CD4-positive, alpha-beta T cell (primary cell): ENCODE data around the gene SLC22A12. TPM values are rescaled to one million over a fixed set of nuclear protein-coding genes. Genes with fewer than 3 reads are reported as not detected.
"Not testable (repeated sequence)": the region's sequence is repeated elsewhere in the genome, so short reads cannot be mapped to it uniquely, and the experiment has no call there.

Experiments used
- ATAC-seq: fragments of 200-7000 bp; cut with Tn5 transposase; one replicate; pipeline ENCODE4 v1.10.0; 2022; ENCODE audit warnings: mild to moderate bottlenecking; ENCODE audit not compliant: poor library complexity
- CTCF ChIA-PET: fragments of 350-600 bp; sonication (Branson Sonifier 250); formaldehyde crosslinking; loops from one replicate; lab custom pipeline; 2021; ENCODE audit warnings: antibody characterized with exemption, inconsistent platforms; lab: Charles Lee
- POLR2A ChIA-PET: fragments of 350-600 bp; sonication (Branson Sonifier 250); formaldehyde crosslinking; loops from one replicate; lab custom pipeline; 2021; ENCODE audit warnings: antibody characterized with exemption, inconsistent platforms; lab: Charles Lee
- DNase-seq, 14 experiments: peaks; one replicate each; pipeline ENCODE4 v3.0.0-alpha.2; 2013 to 2020; ENCODE audit warnings: mixed read lengths in 2 of 14
- H3K27ac ChIP-seq, 2 donors: one replicate each; pipeline versions ENCODE4 v1.5.1 to v1.7.0; 2013; ENCODE audit warnings: low read length in 2 of 2, low read depth in 1 of 2, mild to moderate bottlenecking in 1 of 2
- H3K27me3 ChIP-seq, 2 experiments: 1 replicate in 1 of 2; 2 replicates in 1 of 2; pipeline versions ENCODE4 v1.6.1 to v1.7.0; 2013; ENCODE audit warnings: low read length in 2 of 2, control low read depth in 1 of 2, mild to moderate bottlenecking in 1 of 2, moderate library complexity in 1 of 2; ENCODE audit not compliant: insufficient read depth in 2 of 2, control insufficient read depth in 1 of 2
- H3K36me3 ChIP-seq: one replicate; pipeline ENCODE4 v1.6.1; 2013; ENCODE audit warnings: low read length, control low read depth; ENCODE audit not compliant: insufficient read depth
- H3K4me1 ChIP-seq: one replicate; pipeline ENCODE4 v1.6.1; 2013; ENCODE audit warnings: low read length, control low read depth; ENCODE audit not compliant: insufficient read depth
- H3K4me3 ChIP-seq: one replicate; pipeline ENCODE4 v1.5.1; 2013; ENCODE audit warnings: mild to moderate bottlenecking, low read length, moderate library complexity
- H3K9me3 ChIP-seq, 2 experiments: 1 replicate in 1 of 2; 2 replicates in 1 of 2; pipeline versions ENCODE4 v1.6.1 to v1.7.0; 2013; ENCODE audit warnings: low read length in 2 of 2, mild to moderate bottlenecking in 2 of 2, control low read depth in 1 of 2, moderate library complexity in 1 of 2; ENCODE audit not compliant: control insufficient read depth in 1 of 2, insufficient read depth in 1 of 2
- H3K27ac Mint-ChIP-seq: one replicate; pipeline ENCODE4 v1.8.0; 2020; ENCODE audit warnings: mixed read lengths
- H3K27me3 Mint-ChIP-seq: one replicate; pipeline ENCODE4 v1.8.0; 2021; ENCODE audit warnings: mixed read lengths
- H3K36me3 Mint-ChIP-seq: one replicate; pipeline ENCODE4 v1.8.0; 2021; ENCODE audit warnings: low read depth, mixed read lengths
- H3K4me1 Mint-ChIP-seq: one replicate; pipeline ENCODE4 v1.8.0; 2021; ENCODE audit warnings: low read depth, mixed read lengths
- H3K4me3 Mint-ChIP-seq: one replicate; pipeline ENCODE4 v1.8.0; 2020; ENCODE audit warnings: mild to moderate bottlenecking, mixed read lengths
- H3K9me3 Mint-ChIP-seq: one replicate; pipeline ENCODE4 v1.8.0; 2020; ENCODE audit warnings: mixed read lengths
- intact Hi-C, 2 experiments: fragments of 100-400 bp; cut with DNase I in 1 of 2; cut with micrococcal nuclease in 1 of 2; formaldehyde crosslinking; loops; one replicate each; pipeline versions ENCODE4 v1.15.1 to v1.9.0; 2023 to 2025; cut with DNase I, micrococcal nuclease
- total RNA-seq, 174 experiments: library from RNA in 2 of 174; stranded (reverse) in 2 of 174; gene quantifications; one replicate each; pipeline ENCODE4 v1.2.3 and lab custom pipeline; 2021 to 2026
- TF ChIP-seq, protein P1 (sequence below): fragments of 200-600 bp; IDR thresholded peaks from one replicate; pipeline ENCODE4 v1.8.0; 2022; ENCODE audit warnings: antibody characterized with exemption, mild to moderate bottlenecking

Gene SLC22A12
- total RNA-seq, 2 experiments from 2014 or later = not detected

DNA sequence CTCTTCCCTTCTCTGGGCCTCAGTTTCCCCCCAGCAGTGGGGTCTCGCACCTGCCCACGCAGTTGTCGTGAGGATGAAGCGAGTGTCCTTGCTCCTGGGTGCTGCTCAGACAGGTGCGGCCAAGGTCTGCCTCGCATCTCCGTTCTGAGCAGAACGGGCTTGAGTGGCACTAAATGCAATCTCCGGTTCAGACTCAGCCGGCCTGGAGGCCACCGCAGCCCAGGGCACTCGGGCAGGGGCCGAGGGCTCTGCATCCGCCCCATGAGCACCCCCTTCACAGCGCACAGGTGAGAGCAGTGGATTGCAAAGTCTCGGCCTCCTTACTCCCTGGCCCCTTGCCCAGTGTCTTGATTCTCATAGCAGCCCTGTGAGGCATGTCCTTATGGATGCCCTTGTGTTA is 30.1 kb upstream of the SLC22A12 start:
- ChIA-PET POLR2A (no interaction called here), CTCF (no interaction called here)
- Mint-ChIP-seq H3K27me3 (no peaks in the 10 kb centered on the region), H3K9me3 (no peaks in the 10 kb centered on the region), H3K4me3 (no peak overlapping the region), H3K36me3 (no peaks in the 10 kb centered on the region), H3K27ac (no peak overlapping the region), H3K4me1 (no peaks in the 10 kb centered on the region)
- Histone ChIP-seq H3K9me3 (no peaks in the 10 kb centered on the region), H3K4me1 (no peaks in the 10 kb centered on the region), H3K27me3 (no peaks in the 10 kb centered on the region), H3K27ac (no peak overlapping the region), H3K4me3 (no peak overlapping the region), H3K36me3 (no peaks in the 10 kb centered on the region)
- DNase-seq (no peak), ATAC-seq (no peak)
- intact Hi-C loops = no loop called here
- TF ChIP-seq, protein P1, sequence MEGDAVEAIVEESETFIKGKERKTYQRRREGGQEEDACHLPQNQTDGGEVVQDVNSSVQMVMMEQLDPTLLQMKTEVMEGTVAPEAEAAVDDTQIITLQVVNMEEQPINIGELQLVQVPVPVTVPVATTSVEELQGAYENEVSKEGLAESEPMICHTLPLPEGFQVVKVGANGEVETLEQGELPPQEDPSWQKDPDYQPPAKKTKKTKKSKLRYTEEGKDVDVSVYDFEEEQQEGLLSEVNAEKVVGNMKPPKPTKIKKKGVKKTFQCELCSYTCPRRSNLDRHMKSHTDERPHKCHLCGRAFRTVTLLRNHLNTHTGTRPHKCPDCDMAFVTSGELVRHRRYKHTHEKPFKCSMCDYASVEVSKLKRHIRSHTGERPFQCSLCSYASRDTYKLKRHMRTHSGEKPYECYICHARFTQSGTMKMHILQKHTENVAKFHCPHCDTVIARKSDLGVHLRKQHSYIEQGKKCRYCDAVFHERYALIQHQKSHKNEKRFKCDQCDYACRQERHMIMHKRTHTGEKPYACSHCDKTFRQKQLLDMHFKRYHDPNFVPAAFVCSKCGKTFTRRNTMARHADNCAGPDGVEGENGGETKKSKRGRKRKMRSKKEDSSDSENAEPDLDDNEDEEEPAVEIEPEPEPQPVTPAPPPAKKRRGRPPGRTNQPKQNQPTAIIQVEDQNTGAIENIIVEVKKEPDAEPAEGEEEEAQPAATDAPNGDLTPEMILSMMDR = no peak

DNA sequence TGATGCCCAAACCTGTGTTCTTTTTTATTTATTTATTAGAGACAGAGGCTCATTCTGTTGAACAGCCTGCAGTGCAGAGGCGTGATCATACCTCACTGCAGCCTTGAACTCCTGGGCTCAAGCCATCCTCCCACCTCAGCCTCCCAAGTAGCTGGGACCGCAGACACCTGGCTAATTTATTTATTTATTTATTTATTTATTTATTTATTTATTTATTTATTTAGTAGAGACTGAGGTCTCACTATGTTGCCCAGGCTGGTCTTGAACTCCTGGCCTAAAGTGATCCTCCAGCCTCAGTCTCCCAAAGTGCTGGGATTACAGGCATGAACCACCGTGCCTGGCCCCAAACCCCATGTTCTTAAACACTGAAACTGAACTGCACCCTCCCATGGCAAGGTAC is 29.6 kb upstream of the SLC22A12 start:
- CTCF ChIA-PET, H3K27ac ChIP-seq, H3K9me3 ChIP-seq, H3K4me1 ChIP-seq, H3K9me3 Mint-ChIP-seq, ATAC-seq, H3K4me3 ChIP-seq, H3K27me3 ChIP-seq, H3K27me3 Mint-ChIP-seq, POLR2A ChIA-PET, H3K4me3 Mint-ChIP-seq, DNase-seq, H3K4me1 Mint-ChIP-seq, intact Hi-C loops, H3K36me3 ChIP-seq, H3K27ac Mint-ChIP-seq, H3K36me3 Mint-ChIP-seq: not testable (repeated sequence)

DNA sequence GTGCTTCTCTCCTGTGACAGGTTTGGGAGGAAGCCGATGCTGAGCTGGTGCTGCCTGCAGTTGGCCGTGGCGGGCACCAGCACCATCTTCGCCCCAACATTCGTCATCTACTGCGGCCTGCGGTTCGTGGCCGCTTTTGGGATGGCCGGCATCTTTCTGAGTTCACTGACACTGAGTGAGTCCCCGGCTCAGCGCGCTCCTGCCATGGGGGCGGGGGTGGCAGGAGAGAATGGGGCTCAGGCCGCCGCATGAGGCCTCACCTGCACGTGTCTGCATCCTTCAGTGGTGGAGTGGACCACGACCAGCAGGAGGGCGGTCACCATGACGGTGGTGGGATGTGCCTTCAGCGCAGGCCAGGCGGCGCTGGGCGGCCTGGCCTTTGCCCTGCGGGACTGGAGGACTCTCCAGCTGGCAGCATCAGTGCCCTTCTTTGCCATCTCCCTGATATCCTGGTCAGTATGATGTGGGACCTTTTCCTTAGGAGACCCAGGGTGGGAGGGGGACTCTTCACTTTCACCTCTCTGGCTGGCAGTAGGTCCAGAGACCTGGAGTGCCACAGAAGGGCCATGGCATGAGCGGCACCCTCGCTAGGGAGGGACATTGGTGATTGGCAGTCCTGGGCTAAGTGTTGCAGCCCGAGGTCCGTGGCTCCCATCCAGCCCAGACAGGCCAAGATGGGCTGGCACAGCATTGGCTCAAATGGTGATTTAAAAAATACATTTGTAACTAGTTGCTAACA is 28.9 kb upstream of the SLC22A12 start:
- Histone ChIP-seq H3K9me3 (no peaks in the 10 kb centered on the region), H3K4me1 (no peaks in the 10 kb centered on the region), H3K27ac (no peak overlapping the region), H3K27me3 (no peaks in the 10 kb centered on the region), H3K36me3 (no peaks in the 10 kb centered on the region), H3K4me3 (no peak overlapping the region)
- intact Hi-C loops = no loop called here
- no peak for DNase-seq
- peaks cover 6% of the 10 kb centered on the region for H3K4me1 Mint-ChIP-seq
- ChIA-PET CTCF (interaction anchor here (0.6 kb wide), 1 partner anchor 174 kb away, joined by 3 read pairs; no protein-coding TSS in a partner anchor), POLR2A (no interaction called here)
- no peak overlapping the region for H3K4me3 Mint-ChIP-seq
- ATAC-seq = no peak
- TF ChIP-seq, protein P1 = no peak
- H3K9me3 Mint-ChIP-seq = no peaks in the 10 kb centered on the region
- H3K36me3 Mint-ChIP-seq = no peaks in the 10 kb centered on the region
- no peaks in the 10 kb centered on the region for H3K27me3 Mint-ChIP-seq
- no peak overlapping the region for H3K27ac Mint-ChIP-seq
